CD4-positive, alpha-beta T cell treated with Interleukin-17A for 1 hour (primary cell): ENCODE results near the gene RGL1.

Experiments used
- DNase-seq: peaks from one replicate; pipeline ENCODE4 v3.0.0-alpha.2; 2020

RGL1 gene

DNA sequence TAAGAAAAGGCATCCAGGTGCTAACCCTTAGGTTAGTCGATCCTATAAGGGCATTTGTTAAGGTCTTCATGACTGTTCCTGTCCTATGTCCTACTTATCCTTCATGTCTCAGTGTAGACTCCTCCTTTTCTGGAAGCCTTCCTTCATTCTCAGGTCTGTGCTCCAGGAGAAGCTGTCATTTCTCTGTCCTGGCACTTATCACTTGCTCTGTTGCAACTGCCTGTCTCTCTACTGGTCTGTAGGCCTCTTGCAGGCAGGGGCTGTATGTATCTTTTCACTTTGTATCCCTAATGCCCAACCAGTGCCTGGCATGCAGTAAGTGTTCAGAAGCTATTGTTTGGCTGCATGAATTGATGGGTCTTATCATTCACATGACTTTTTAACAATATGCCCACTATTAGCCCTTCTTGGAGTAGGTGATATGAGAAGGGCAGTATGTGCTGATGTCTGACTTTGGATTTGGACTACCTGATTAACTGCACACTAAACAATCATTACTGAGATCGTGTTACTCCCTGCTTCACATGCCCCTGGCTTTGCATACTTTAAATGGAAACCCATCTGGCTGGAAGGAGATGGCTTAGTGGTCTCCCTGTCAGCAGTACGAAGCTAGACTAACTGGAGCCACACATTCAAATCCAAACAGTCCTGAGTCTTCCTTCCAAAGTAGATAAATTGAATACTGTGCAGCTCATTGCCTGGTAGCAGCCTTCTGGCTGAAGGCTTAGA lies 88.8 kb downstream of the RGL1 start:
- no peak for DNase-seq

DNA sequence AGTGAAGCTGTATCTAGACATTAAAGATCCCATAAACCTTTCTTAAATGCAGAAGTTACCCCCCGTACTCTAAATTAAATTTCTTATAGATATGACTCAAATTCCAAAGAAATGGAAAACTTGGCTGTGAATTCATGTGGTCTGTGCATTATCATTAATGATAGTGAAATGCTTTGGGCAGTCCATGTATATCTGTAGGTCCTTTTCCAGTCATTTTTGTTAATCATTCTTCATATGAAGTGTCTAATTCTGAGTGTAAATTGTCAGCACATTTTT lies 89.3 kb downstream of the RGL1 start:
- DNase-seq, result no peak

DNA sequence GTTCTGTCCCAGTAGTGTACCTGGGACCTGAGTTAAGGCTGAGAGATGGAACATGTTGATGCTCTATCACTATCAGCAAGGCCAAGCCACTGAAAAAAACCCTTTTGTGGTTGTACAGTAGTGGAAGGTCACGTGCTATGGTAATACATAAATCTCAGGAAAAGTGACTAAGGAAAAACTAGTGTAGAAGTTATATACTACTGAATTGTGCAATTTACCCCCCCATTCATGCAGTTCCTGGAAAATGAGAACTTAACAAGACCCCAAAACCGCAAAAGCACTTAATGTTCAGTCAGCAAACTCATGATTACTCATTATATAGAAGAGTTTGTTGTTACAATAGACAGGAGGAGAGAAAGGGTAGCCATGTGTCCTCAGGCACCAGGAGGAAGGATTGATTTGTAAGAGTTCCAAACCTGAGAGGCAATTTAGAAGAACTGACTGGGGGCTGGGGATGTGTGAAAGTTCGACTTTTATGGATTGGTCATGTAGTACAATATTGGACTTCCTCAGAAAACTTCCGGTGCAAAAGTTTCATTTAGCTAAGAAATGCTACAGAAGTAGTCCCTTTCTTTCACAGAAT lies 91.6 kb downstream of the RGL1 start:
- no peak for DNase-seq

DNA sequence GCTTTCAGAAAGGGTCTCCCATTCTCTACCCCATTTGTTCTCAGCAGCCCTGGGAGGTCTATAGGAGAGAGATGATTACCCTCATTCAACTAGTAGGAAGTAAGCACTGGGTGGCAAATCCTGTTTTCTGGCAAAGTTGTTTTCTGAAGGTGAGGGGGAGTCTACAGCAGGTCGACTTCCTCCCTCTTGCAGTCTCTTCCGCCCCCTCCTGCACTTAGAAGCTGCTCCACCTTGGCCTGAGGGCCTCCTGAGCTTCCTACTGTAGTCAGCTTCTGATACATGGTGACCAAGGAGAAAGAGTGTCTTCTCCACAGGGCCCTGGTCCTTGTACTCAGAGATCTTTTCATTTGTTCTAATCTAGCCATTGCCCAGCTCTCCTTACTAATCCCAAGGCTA lies 93.1 kb downstream of the RGL1 start:
- DNase-seq, result no peak

DNA sequence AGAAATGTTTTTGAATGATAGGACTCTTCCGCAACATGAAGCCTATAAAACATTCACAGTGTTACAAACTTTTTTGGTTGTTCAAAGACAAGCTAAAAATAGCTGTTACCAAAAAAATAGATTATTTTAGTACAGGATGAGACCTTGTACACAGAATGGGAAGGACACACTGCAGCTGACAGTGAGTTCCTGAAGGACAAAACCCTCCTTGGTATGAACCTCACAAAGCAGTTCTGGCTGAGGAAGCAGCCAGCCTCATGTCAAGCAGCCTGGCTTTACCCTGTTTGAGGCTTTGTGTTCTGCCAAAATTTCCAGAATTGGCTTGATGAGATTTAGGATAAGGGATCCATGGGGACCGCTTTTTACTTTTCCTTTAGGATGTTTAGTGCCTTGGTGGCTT lies 93.7 kb downstream of the RGL1 start:
- DNase-seq, result no peak

DNA sequence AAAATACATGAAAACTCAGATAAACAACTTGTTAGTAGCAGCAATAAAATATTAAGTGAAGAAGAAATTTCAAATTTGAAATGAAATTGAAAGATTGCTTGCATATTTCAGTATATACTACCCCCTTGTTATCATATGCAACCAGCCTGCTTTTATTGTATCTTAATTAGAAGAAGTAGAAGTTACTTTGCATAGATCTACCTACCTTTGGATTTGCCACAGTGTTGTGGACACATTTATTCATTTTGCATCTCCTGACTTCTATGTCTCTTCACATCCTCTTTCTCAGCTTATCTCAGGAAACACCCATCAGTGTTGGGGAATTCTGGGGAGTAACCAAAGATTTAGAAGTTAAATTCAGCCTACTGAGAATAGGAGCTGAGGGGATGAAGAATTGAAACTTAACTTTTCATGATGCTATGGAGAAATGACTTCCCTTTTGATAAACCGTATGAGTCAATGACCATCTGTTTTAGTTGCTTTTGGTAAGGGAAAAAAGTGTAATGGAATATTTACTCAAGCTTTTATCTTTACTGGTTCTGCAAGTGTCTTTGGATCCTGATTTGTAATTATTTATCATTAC lies 96.9 kb downstream of the RGL1 start:
- DNase-seq, result no peak

DNA sequence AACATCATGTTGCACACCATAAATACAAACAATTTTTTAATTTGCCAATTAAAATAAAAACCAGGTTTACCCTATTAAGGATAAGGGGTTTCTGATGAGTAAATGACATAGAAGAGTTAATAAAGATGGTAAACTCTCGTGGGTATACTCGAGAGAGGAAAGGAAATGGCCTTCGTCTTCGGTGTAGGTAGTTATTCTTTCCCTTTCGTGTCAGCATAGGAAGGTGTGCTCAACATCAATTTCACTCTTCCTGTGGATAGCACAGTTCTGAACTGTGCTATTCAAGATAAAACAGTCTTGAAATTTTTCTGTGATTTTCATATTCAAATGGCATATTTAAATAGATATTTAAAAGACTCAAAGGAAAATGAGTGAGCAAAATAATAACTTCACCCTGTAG lies 98.2 kb downstream of the RGL1 start:
- DNase-seq, result no peak

DNA sequence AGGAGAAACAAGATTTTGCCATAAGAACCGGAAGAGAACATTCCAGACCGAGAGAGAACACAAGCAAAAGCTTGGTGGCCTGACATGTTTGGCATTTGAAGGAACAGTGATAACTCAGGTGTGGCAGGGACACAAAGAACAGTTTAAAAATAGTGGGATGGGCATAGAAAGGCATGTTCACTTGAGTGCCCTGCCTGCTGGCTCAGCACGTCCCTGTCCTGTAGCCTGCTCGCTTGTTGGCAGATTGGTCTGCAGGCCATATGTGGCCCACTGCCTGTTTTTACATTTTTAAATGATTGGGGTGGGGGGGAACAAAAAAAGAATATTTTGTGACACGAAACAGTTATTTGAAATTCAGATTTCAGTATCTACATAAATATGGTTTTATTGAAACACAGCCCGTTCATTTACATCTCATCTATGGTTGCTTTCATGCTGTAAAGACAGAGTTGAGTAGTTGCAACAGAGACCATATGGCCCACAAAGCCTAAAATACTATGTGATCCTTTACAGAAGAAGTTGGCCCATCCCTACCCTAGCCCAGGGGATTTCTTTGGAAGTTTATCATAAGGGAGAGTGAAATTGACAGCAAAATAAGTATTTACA lies 100.7 kb downstream of the RGL1 start:
- no peak for DNase-seq

DNA sequence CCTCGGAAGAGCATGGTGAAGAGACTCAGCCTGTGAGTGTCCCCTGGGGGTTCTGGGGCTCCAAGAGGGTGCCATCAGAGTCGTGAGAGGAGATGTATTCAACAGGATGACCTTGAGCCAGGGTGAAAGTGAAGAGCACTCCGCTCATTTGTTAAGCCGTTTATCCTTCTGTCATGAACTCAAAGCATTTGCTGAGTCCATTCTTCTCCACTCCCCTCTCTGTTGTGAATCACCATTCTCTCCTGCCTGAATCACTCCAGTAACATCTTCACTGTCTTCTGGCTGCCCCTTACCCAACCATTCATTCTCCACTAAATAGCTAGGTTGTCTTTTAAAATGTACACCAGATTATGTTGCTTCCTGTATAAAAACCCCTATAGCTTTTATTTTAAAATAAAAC lies 102.2 kb downstream of the RGL1 start:
- no peak for DNase-seq

DNA sequence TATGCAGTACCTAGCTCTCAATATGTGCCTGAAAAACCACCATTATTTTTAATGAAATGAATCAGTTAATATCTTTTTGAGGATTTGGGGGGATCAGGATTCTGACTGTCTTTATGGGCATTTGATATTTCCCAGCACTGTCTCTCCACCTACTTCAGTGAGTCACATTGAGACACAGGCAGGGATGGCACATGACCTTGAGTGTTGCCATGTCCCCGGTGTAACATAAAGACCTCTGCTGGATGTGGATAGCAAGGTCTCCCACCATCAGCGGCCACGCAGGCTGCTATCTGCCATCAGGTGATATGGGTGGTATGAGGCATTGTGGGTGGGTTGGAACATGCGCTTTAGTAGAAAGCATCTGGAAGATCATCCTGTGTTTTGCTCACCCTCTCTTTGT lies 103.2 kb downstream of the RGL1 start:
- DNase-seq, result no peak

DNA sequence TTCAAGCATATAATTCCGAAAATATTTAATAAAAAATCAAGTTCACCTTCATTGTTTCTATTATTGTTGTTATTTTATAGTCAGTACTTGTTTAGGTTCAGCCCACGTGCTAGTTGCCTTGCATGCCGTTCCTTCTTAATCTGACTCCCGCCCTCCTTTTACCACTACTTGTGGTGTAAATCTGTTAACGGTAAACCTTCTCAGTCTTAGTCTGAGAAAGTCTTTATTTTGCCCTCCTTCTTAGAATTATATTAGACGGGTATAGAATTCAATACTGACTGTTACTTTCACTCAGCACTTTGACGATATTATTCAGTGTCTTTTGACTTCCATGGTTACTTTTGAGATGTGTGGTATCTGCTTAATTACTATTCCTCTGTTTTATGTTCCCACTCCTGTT lies 104.8 kb downstream of the RGL1 start:
- DNase-seq, result no peak

DNA sequence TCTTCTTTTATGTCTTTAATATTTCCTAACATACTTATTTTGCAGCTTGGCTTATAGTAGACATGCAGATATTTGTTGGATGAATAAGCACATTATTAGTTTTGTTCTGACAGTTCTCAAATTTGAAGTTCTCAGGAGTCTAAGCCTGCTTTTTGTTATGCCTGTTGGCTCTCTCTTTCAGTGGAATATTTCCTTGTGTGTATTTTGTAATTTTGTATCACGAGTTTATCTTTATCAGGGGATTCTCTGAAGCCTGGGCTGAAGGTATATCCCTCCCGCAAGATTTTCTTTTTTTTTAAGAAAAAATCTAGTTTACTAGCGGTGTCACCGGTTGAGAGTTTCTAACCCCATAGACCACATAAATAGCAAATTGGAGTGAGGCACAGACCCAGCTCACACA lies 105.9 kb downstream of the RGL1 start:
- DNase-seq, result no peak

DNA sequence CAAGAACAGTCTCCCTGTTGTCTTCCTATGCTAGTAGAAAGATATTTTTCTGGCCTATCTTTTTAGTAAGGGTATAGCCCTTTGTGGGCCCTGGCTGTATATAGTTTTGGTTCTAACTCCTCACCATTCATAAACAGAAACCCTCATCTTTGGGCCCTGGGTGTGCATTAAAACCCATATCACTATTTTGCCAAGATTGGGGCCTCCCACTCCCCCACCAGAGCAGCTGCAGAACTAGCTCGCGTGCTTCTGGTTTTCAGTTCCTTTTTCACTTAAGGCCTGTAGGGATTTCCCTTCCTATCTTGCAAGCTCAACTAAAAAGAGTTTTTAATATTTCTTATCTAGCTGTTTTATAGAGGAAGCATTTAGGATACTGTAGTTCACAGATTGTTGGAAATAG lies 106.4 kb downstream of the RGL1 start:
- DNase-seq, result no peak

DNA sequence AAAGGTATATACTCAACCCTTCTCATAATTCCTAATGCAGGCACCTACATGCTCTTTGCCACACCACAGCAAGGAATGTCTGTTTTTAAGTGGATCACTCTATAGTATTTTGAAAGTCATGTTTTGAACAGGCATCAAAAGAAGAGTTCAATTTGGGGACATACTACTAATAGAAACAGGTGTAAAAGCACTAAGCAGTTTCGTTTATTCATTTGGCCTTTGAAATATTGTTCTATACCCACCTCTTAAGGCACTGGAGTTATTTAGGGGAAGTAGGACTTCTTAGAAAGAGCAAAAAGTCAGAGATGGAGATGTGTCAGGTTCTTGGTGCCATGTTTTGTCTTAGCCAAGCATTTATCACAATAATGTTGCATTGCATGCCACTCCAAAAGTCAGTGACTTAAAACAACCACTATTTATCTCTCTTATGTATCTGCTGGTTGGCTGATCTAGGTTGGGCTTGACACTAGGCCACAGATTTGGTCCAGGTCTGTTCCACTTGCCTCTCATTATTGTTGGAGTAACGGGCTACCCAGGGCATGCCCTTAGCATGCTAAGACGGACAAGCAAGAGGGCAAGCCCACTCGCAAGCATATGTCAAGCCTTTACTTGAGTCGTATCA lies 107.5 kb downstream of the RGL1 start:
- DNase-seq, result no peak

DNA sequence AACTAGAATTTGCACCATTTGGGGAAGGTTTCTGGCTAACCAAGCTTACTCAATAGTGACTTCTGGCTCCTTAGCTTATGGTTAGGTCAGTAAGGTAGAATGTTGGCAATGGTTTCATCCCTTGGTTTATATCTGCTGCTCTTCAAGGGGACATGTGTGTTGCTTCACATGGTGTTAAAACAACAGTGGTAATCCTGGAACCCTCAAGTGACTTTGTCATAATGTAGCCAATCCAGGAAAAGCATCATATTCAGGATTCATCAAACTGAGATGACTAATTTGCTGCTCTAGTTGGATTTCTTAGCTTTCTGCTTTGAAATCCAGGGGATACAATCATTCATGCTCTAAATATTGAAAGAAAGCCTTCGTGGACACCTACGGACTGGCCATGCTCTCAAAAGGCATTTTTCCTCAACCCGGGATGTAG lies 108.7 kb downstream of the RGL1 start:
- no peak for DNase-seq

DNA sequence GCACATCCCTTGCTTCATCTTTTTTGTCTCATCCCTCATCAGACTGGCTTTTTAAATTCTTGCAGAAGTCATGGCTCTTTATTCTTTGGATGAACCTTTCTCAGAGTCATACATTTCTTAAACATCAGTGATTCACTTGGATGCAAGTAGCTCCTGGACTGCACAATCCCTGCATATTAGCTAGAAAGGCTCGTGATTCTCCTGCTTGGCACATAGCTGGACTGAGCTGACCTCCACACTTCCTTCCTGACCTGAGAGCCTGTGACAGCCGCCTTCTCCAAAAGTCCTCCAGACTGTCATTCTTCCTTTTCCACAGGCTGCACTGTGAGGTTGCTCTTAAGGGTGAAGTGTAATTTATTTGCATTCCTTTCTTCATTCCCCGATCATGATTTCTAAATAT lies 109.4 kb downstream of the RGL1 start:
- DNase-seq, result no peak

DNA sequence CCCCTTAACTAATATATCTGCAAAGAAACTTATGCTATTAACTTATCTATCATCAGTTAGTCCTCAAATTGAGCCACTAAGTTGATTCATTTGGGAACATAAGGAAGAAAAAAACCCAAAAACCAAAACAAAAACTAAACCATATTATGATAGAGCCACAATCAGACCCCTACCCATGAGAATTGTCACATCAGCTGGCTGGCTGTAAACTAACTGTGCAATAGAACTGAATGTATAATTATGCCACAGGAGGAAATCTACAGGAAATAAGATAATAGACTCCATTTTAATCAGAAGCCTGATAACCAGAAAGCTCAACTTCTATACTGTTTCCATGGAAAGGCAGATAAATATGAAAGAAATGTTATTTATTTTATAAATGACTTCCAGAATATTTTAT lies 110.0 kb downstream of the RGL1 start:
- no peak for DNase-seq

DNA sequence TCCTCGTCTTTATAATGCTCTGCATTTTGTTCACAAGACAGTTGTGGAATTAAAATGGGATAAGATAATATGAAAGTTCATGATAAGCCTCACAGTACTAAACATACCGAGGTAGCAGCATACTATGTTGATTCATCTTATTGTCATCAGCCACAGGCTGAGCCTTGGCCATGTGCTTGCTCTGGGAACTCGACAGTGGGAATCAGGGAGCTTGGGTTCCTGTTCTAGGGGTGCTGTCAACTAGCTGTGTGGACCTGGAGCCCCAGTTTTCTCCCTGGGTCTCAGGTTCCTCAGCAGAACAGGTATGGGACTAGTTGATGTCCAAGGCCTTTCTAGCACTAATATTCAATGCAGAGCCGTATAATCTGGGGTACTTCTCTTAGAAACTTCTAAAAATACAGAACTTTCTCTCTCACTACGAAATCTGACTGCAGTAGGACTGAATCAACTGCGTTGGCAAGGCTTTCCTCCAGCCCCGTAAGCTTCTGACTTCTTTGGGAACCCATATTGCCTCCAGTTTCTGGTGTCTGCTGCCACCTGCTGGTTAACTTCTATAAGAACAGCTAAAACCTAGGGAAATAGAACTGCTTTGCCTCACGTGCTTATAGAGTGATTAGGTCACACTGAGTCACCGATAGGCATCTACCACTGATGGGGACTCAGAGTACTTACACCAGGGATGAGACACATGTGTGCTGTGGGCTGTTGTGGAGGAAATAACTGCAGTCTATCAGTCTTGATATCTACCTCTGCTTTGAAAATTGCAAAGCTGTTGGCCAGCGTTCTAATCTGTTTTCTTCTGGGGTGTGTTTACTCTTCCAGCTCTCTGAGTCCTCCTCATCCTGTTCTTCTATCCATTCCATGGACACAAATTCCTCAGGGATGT lies 110.9 kb downstream of the RGL1 start:
- peak; percentile 88 for DNase-seq

DNA sequence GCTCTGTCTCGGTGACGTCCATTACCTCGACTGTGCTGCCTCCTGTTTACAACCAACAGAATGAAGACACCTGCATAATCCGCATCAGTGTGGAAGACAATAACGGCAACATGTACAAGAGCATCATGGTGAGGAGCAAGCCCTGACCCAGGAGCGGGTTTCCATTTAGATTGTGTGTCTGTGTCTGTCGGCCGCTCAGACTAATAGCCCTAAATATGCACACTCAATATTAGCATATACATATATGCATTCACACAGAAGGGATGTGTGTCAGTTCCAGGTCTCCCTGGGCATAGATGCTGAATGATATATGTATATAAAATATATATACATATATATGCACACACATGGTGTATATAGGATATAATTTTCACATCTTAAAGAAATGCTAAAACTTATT lies 111.7 kb downstream of the RGL1 start:
- DNase-seq, result no peak

DNA sequence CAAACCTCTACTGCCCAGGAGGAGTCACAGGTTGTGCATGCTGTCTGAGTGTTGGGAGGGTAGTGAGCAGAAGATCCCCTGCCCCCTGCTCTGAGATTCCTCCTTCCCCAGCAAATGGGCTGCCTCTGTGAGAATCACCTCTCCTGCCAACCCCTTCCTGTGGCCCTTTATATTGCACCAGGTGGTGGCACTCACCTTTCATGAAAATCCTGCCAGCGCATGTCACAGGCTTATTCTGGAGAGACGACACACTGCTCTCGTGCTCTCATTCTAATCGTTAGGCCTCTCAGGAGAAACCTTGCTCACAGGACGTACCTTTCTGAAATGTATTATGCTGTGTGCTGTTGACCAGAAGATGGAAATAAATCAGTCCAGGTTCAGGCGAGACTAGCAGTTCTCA lies 113.7 kb downstream of the RGL1 start:
- DNase-seq, result no peak

DNA sequence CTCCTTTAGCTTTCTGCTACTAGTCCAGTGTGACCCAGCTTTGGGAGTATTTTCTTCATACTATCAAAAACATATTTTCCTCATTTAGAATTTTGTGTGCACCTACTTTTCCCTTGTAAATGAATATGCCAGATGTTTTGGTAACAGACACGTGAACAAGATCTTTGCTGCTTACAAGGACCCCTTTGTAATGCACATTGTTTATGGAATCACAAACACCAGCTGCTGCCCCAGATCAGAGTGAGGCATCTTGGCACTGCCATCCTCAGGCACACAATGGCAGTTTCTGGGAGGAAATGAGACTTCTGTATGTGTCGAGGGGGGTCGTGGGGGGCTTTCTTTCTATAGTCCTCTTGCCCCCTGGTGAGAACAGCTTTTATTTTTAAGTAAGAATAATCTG lies 115.7 kb downstream of the RGL1 start:
- DNase-seq, result no peak

DNA sequence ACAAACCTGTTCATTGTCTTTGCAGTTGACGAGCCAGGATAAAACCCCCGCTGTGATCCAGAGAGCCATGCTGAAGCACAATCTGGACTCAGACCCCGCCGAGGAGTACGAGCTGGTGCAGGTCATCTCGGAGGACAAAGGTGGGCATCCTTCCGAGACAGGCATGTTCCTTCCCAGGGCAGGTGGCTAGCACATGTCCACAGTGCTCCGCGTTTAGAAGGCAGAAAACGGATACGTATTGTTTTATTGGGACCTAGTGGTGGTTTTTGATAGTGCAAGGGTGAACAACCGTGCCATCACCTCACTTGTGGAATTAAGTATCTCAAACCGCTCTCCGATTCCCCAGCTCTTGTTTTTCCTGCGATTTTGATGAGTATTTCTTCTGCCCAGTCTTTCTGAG lies 117.3 kb downstream of the RGL1 start:
- no peak for DNase-seq

DNA sequence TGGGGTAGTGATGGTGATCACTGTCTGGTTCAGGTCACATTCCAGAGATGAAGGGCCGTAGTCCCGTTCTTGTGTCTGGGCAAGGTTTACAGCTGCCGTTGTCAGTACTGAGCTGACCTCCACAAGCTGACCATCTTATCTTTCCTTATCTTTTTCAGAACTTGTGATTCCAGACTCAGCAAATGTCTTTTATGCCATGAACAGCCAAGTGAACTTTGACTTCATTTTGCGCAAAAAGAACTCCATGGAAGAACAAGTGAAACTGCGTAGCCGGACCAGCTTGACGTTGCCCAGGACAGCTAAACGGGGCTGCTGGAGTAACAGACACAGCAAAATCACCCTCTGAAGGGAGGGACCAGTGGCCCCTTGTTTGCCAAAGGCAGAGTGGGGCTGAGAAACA lies 121.0 kb downstream of the RGL1 start:
- DNase-seq, result no peak
